Kidney (tissue), 14 donors: Measurements from ENCODE around the gene JMJD1C. TPM values are rescaled to one million over a fixed set of nuclear protein-coding genes. Genes with fewer than 3 reads are reported as not detected.

Source experiments
- DNase-seq, 5 donors: peaks; one replicate each; pipeline ENCODE4 v3.0.0-alpha.2; 2013 to 2020
- FAIRE-seq: peaks from 2 replicates; lab custom pipeline; 2012; peaks lifted over from hg19 to GRCh38; lab: Jason Lieb, UNC
- H3K27ac ChIP-seq, 2 donors: one replicate each; pipeline ENCODE4 v1.7.0; 2013; ENCODE audit warnings: low read depth in 2 of 2, low read length in 2 of 2, inconsistent platforms in 1 of 2
- H3K27me3 ChIP-seq: one replicate; pipeline ENCODE4 v1.7.1; 2013; ENCODE audit warnings: low read length, inconsistent platforms; ENCODE audit not compliant: control insufficient read depth, insufficient read depth
- H3K36me3 ChIP-seq, 3 donors: one replicate each; pipeline versions ENCODE4 v1.7.0 to v1.7.1; 2013; ENCODE audit warnings: low read length in 3 of 3, control low read depth in 1 of 3, inconsistent platforms in 1 of 3; ENCODE audit not compliant: insufficient read depth in 3 of 3, control insufficient read depth in 2 of 3
- H3K4me1 ChIP-seq, 3 donors: one replicate each; pipeline versions ENCODE4 v1.7.0 to v1.7.1; 2013; ENCODE audit warnings: low read length in 3 of 3, inconsistent platforms in 1 of 3, low read depth in 1 of 3; ENCODE audit not compliant: control insufficient read depth in 2 of 3, insufficient read depth in 2 of 3
- H3K4me3 ChIP-seq, 3 donors: one replicate each; pipeline versions ENCODE4 v1.7.0 to v1.8.1; 2013; ENCODE audit warnings: low read length in 3 of 3, control low read depth in 1 of 3, inconsistent platforms in 1 of 3
- H3K9ac ChIP-seq, 3 donors: one replicate each; pipeline versions ENCODE4 v1.7.0 to v1.7.1; 2013; ENCODE audit warnings: low read length in 3 of 3, control low read depth in 1 of 3, inconsistent platforms in 1 of 3
- H3K9me3 ChIP-seq, 3 donors: one replicate each; pipeline versions ENCODE4 v1.7.0 to v1.7.1; 2013; ENCODE audit warnings: low read length in 3 of 3, control low read depth in 1 of 3, inconsistent platforms in 1 of 3; ENCODE audit not compliant: control insufficient read depth in 2 of 3, insufficient read depth in 1 of 3
- CTCF ChIP-seq: IDR thresholded peaks from 3 replicates; pipeline ENCODE4 v1.5.1; 2012; ENCODE audit warnings: mild to moderate bottlenecking, moderate library complexity, borderline replicate concordance; ENCODE audit not compliant: insufficient read depth; ENCODE audit errors: extremely low read depth
- intact Hi-C: fragments of 100-400 bp; cut with DNase I; formaldehyde crosslinking; loops from one replicate; pipeline ENCODE4 v1.11.1; 2022
- polyA plus RNA-seq: library from polyadenylated mRNA; stranded (reverse); fragments of 350-450 nt; fragmentation: Illumina TruSeq; extraction: RNeasy Lipid Tissue Mini Kit (QIAGEN cat#74804); gene quantifications from one replicate; pipeline ENCODE4 v1.2.3, GENCODE V29; 2014; ENCODE audit warnings: low read depth, low replicate concordance; ENCODE audit not compliant: insufficient read depth
- total RNA-seq: library from RNA; stranded (reverse); fragmentation: NEBNext Ultra II Directional; extraction: Animal tissue kit (Norgen Biotek cat#: 25700); gene quantifications from one replicate; pipeline ENCODE4 v1.2.1, GENCODE V29; 2021
- donor health status: control.
- donor health status: control.
- donor health status: control.
- donor health status: control.
- donor health status: control.
- donor health status: DM: yes; HTN: yes; CAD: no.
- donor health status: Normal renal cell carcinoma (clear cell type).

Gene JMJD1C
- total and polyA plus RNA-seq, 2 donors from 2014 or later = 18.9 to 92.9 TPM

- intact Hi-C loops = no loop called here
- DNase-seq = no peak
- Histone ChIP-seq H3K27me3 (no peaks in the 10 kb centered on the region), H3K27ac (no peak overlapping the region), H3K9ac (no peak overlapping the region), H3K36me3 (no peaks in the 10 kb centered on the region), H3K4me3 (no peak overlapping the region), H3K9me3 (no peaks in the 10 kb centered on the region), H3K4me1 (peaks cover 0 to 5% (median 2%) of the 10 kb centered on the region in 3 donors)
- TF ChIP-seq CTCF = no peak
- FAIRE-seq = no peak
Observed at GRCh38 chr10:63483983-63484382, 18.2 kb upstream of the JMJD1C start.

- intact Hi-C loops = no loop called here
- H3K36me3 ChIP-seq = no peaks in the 10 kb centered on the region
- H3K4me3 ChIP-seq = no peak overlapping the region
- no peak overlapping the region for H3K9ac ChIP-seq
- TF ChIP-seq CTCF = no peak
- no peaks in the 10 kb centered on the region for H3K9me3 ChIP-seq
- H3K4me1 ChIP-seq = peaks cover 0 to 5% (median 2%) of the 10 kb centered on the region in 3 donors
- DNase-seq (no peak), FAIRE-seq (no peak)
- no peak overlapping the region for H3K27ac ChIP-seq
- H3K27me3 ChIP-seq = no peaks in the 10 kb centered on the region
Observed at GRCh38 chr10:63481815-63482421, 16.1 kb upstream of the JMJD1C start.

GRCh38 chr10:63480237-63480636 is 14.5 kb upstream of the JMJD1C start:
- DNase-seq (no peak), FAIRE-seq (no peak)
- H3K27me3 ChIP-seq = no peaks in the 10 kb centered on the region
- no peak overlapping the region for H3K4me3 ChIP-seq
- no peak overlapping the region for H3K27ac ChIP-seq
- no peaks in the 10 kb centered on the region for H3K9me3 ChIP-seq
- no peak overlapping the region for H3K9ac ChIP-seq
- TF ChIP-seq CTCF = no peak
- intact Hi-C loops = no loop called here
- H3K4me1 ChIP-seq = no peaks in the 10 kb centered on the region
- H3K36me3 ChIP-seq = no peaks in the 10 kb centered on the region

- no peak for TF ChIP-seq CTCF
- Histone ChIP-seq H3K36me3 (no peaks in the 10 kb centered on the region), H3K9ac (no peak overlapping the region), H3K4me1 (no peaks in the 10 kb centered on the region), H3K27me3 (no peaks in the 10 kb centered on the region), H3K4me3 (no peak overlapping the region), H3K27ac (no peak overlapping the region), H3K9me3 (no peaks in the 10 kb centered on the region)
- DNase-seq = no peak
- FAIRE-seq = no peak
- intact Hi-C loops = no loop called here
Observed at GRCh38 chr10:63478564-63478963, 12.8 kb upstream of the JMJD1C start.
